LNCaP clone FGC (cell line): ENCODE results near the gene HSDL2.

Source experiments
- DNase-seq: peaks from one replicate; pipeline ENCODE4 v3.0.0-alpha.2; 2011; ENCODE audit warnings: low read depth
- H3K4me3 ChIP-seq: 2 replicates; pipeline ENCODE4 v1.5.1; 2011; ENCODE audit warnings: mild to moderate bottlenecking, low read depth, low read length, control low read depth
- TF ChIP-seq, protein P1 (sequence below): IDR thresholded peaks from 2 replicates; pipeline ENCODE4 v1.5.1; 2012; ENCODE audit warnings: mild to moderate bottlenecking; ENCODE audit not compliant: control insufficient read depth, insufficient read depth; ENCODE audit errors: extremely low read depth

Gene HSDL2

GRCh38 chr9:112487799-112488340 is 108.0 kb downstream of the HSDL2 start:
- DNase-seq, result no peak
- H3K4me3 ChIP-seq, result peak overlapping the region; percentile 71
- TF ChIP-seq, protein P1, sequence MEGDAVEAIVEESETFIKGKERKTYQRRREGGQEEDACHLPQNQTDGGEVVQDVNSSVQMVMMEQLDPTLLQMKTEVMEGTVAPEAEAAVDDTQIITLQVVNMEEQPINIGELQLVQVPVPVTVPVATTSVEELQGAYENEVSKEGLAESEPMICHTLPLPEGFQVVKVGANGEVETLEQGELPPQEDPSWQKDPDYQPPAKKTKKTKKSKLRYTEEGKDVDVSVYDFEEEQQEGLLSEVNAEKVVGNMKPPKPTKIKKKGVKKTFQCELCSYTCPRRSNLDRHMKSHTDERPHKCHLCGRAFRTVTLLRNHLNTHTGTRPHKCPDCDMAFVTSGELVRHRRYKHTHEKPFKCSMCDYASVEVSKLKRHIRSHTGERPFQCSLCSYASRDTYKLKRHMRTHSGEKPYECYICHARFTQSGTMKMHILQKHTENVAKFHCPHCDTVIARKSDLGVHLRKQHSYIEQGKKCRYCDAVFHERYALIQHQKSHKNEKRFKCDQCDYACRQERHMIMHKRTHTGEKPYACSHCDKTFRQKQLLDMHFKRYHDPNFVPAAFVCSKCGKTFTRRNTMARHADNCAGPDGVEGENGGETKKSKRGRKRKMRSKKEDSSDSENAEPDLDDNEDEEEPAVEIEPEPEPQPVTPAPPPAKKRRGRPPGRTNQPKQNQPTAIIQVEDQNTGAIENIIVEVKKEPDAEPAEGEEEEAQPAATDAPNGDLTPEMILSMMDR, result no peak

DNA sequence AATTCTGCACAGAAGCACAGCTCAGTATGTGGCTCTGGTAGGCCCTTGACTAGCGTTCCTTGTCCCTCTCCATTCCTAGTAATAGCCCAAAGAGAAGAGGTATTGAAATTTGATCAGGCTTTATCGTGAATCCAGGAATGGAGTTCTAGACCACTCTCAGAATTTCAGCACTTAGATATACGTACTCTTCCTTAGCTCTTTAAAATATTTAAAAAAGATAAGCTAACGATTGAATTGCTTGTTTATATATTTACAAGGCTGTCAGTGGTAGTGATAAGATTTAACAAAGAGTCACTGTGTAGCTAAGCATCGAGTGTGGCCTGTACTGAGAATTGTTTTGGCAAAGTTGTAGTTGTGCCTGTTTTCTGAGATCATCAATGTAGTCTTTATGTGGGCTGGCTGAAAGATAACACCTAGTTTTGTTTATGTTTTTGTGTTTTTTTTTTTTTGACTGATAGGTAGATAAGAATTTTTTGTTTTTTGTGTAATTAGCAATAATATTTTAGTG is 109.2 kb downstream of the HSDL2 start:
- DNase-seq, result no peak
- H3K4me3 ChIP-seq, result no peak overlapping the region
- TF ChIP-seq, protein P1, result no peak

DNA sequence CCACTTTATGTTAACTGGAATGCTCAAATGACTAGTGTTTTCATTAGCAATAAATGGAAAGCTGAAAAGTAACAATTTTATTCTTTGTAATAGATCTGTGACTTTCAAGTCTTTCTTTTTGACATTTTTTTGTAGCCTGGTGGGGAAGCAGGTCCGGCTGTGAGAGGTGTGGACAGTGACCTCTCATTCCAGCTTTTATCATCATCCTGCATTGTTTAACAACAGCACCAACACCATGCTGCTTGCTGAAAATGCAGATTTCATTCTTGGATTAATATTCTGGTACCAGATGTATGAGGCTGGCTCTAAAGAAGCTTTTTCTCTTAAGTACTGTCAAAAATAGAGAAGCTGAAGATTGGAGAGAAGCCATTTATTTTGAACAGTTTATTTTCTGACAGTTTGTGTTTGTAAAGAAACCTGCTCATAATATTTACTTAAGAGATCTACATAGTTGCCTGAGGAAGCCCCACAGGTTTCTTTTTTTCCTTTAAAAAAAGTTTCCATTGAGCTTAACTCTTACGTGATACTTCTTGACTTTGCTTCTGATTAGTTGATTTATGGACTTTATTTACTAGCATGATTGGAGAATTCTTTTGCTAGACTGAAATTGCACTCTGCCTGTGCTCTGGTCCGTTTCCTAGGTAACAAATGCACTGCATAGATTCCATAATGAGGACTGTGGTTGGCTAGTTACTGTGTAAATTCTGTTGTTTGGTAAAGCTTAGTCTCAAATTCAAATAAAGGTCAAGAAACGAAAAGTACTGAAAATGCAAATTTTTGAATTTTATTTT is 110.2 kb downstream of the HSDL2 start:
- DNase-seq, result no peak
- H3K4me3 ChIP-seq, result peak overlapping the region; percentile 25

DNA sequence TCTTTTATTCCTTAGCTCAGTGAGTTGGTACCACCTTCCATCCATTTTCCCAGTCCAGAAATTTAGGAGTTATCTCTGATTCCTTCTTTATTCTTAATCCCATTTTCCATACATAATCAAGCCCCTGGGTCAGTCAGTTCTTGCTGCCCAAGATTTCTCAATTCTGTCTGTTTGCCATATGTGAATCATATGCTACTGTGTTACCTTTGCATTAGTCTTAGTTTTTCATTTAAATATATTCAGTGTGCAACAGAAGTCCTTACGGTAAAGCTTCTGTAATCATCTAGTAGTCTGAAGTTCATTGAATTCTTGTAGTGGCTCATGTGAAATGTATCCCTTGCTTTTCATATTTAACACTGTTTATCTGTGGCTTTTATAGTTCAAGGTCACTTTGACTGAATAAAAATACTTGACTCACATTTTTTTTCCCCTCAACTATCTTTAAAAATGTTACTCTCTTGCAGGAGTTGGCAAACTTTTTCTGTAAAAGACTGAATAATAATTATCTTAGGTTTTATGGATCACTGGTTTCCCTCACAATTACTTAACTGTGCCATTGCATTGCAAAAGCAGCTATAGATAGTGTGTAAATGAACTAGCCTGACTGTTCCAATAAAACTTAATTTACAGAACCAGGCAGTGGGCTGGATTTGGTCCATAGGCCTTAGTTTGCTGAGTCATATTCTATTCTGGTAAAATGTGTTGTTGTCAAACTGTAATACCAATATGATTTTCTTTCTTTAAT is 113.7 kb downstream of the HSDL2 start:
- H3K4me3 ChIP-seq, result no peak overlapping the region
- TF ChIP-seq, protein P1, result no peak

More for the DNA sequence above, 110.2 kb downstream of the HSDL2 start:
- TF ChIP-seq, protein P1, result no peak

DNA sequence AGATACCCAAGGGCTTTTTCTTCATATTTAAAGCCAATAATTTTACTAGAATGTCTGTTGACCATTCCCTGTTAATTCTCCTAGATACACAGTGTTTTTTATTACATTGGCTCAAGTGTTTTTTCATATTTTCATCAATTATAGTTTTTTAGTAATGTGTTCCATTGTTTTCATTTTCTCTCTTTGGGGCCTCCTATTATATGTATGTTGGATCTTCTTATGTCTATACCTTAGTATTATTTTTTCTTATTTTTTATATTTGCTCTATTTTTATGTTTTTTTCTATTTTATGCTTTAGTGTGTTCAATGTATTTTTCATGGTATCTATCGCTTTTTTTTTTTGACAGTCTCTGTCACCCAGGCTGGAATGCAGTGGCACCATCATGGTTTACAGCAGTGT is 114.2 kb downstream of the HSDL2 start:
- TF ChIP-seq, protein P1, result no peak
- H3K4me3 ChIP-seq, result no peak overlapping the region
- DNase-seq, result no peak

More for the DNA sequence above, 113.7 kb downstream of the HSDL2 start:
- peak; percentile 66 for DNase-seq

- TF ChIP-seq, protein P1, result no peak
- no peak for DNase-seq
Observed at GRCh38 chr9:112495614-112496013, 115.7 kb downstream of the HSDL2 start.

More at GRCh38 chr9:112495614-112496013, 115.7 kb downstream of the HSDL2 start:
- H3K4me3 ChIP-seq, result no peak overlapping the region
